H9 (cell line): Measurements from ENCODE around the gene ILK. TPM values are rescaled to one million over a fixed set of nuclear protein-coding genes. Genes with fewer than 3 reads are reported as not detected.

Source experiments
- DNase-seq: peaks from one replicate; pipeline ENCODE4 v3.0.0-alpha.2; 2017
- H2AFZ ChIP-seq: one replicate; pipeline ENCODE4 v1.6.1; 2013; ENCODE audit warnings: mild to moderate bottlenecking, low read length, control low read depth, moderate library complexity
- H2AK5ac ChIP-seq: 2 replicates; pipeline ENCODE4 v1.6.1; 2013; ENCODE audit warnings: low read length, control low read depth, mixed read lengths; ENCODE audit not compliant: insufficient read length
- H2BK120ac ChIP-seq: one replicate; pipeline ENCODE4 v1.6.1; 2013; ENCODE audit warnings: low read depth, mild to moderate bottlenecking, low read length, control low read depth, inconsistent platforms; ENCODE audit not compliant: poor library complexity, severe bottlenecking
- H2BK12ac ChIP-seq: 2 replicates; pipeline ENCODE4 v1.6.1; 2013; ENCODE audit warnings: low read length, control low read depth, mixed read lengths, low read depth; ENCODE audit not compliant: insufficient read length
- H2BK15ac ChIP-seq: 2 replicates; pipeline ENCODE4 v1.6.1; 2013; ENCODE audit warnings: low read depth, low read length, control low read depth
- H2BK20ac ChIP-seq: one replicate; pipeline ENCODE4 v1.6.1; 2013; ENCODE audit warnings: low read depth, mild to moderate bottlenecking, low read length, control low read depth, inconsistent platforms; ENCODE audit not compliant: poor library complexity, severe bottlenecking
- H2BK5ac ChIP-seq: 2 replicates; pipeline ENCODE4 v1.6.1; 2013; ENCODE audit warnings: low read length, control low read depth, mixed read lengths; ENCODE audit not compliant: insufficient read length
- H3K14ac ChIP-seq: 2 replicates; pipeline ENCODE4 v1.6.1; 2013; ENCODE audit warnings: low read length, control low read depth; ENCODE audit not compliant: insufficient read depth
- H3K18ac ChIP-seq: 2 replicates; pipeline ENCODE4 v1.6.1; 2013; ENCODE audit warnings: low read depth, mild to moderate bottlenecking, mixed read lengths, low read length, control low read depth; ENCODE audit not compliant: insufficient read length
- H3K23ac ChIP-seq: 2 replicates; pipeline ENCODE4 v1.6.1; 2013; ENCODE audit warnings: low read length, control low read depth, mixed read lengths, low read depth; ENCODE audit not compliant: insufficient read length
- H3K23me2 ChIP-seq: 2 replicates; pipeline ENCODE4 v1.6.1; 2013; ENCODE audit warnings: low read depth, mild to moderate bottlenecking, mixed read lengths, low read length, control low read depth; ENCODE audit not compliant: insufficient read length, poor library complexity, severe bottlenecking
- H3K27ac ChIP-seq: 2 replicates; pipeline ENCODE4 v1.5.1; 2013; ENCODE audit warnings: low read length, control low read depth, mixed read lengths, low read depth; ENCODE audit not compliant: insufficient read length
- H3K27me3 ChIP-seq: 2 replicates; pipeline ENCODE4 v1.6.1; 2013; ENCODE audit warnings: low read length, control low read depth, inconsistent platforms; ENCODE audit not compliant: insufficient read depth
- H3K4ac ChIP-seq: 2 replicates; pipeline ENCODE4 v1.6.1; 2013; ENCODE audit warnings: low read depth, mild to moderate bottlenecking, control low read depth, inconsistent platforms, low read length, moderate library complexity
- H3K4me1 ChIP-seq: 2 replicates; pipeline ENCODE4 v1.6.1; 2013; ENCODE audit warnings: low read length, control low read depth, inconsistent platforms; ENCODE audit not compliant: insufficient read depth
- H3K4me2 ChIP-seq: 2 replicates; pipeline ENCODE4 v1.6.1; 2013; ENCODE audit warnings: low read length, control low read depth, mixed read lengths; ENCODE audit not compliant: insufficient read length, insufficient read depth
- H3K56ac ChIP-seq: 2 replicates; pipeline ENCODE4 v1.6.1; 2013; ENCODE audit warnings: low read depth, mild to moderate bottlenecking, mixed read lengths, low read length, control low read depth; ENCODE audit not compliant: insufficient read length
- H3K79me1 ChIP-seq: 2 replicates; pipeline ENCODE4 v1.6.1; 2013; ENCODE audit warnings: low read depth, mild to moderate bottlenecking, moderate library complexity, low read length, control low read depth, inconsistent platforms; ENCODE audit not compliant: insufficient read depth, poor library complexity, severe bottlenecking
- H3K79me2 ChIP-seq: 2 replicates; pipeline ENCODE4 v1.6.1; 2013; ENCODE audit warnings: low read length, control low read depth, inconsistent platforms; ENCODE audit not compliant: insufficient read depth
- H3K9ac ChIP-seq: 2 replicates; pipeline ENCODE4 v1.6.1; 2013; ENCODE audit warnings: low read length, control low read depth, mixed read lengths; ENCODE audit not compliant: insufficient read length; ENCODE audit errors: extremely low read depth
- H3K9me3 ChIP-seq: one replicate; pipeline ENCODE4 v1.6.1; 2013; ENCODE audit warnings: low read depth, low read length, inconsistent platforms; ENCODE audit not compliant: control insufficient read depth
- H3T11ph ChIP-seq: one replicate; pipeline ENCODE4 v1.6.1; 2013; ENCODE audit warnings: mild to moderate bottlenecking, low read length, control low read depth, inconsistent platforms
- H4K20me1 ChIP-seq: one replicate; pipeline ENCODE4 v1.6.1; 2013; ENCODE audit not compliant: control insufficient read depth, insufficient read length, insufficient read depth
- H4K5ac ChIP-seq: 2 replicates; pipeline ENCODE4 v1.6.1; 2013; ENCODE audit warnings: low read depth, mild to moderate bottlenecking, mixed read lengths, low read length, control low read depth; ENCODE audit not compliant: insufficient read length
- H4K8ac ChIP-seq: replicated peaks from 2 replicates; pipeline ENCODE4 v1.6.1; 2013; ENCODE audit warnings: low read length, control low read depth, mixed read lengths, low read depth; ENCODE audit not compliant: insufficient read length
- H4K91ac ChIP-seq: 2 replicates; pipeline ENCODE4 v1.6.1; 2013; ENCODE audit warnings: low read depth, mild to moderate bottlenecking, moderate library complexity, mixed read lengths, low read length, control low read depth; ENCODE audit not compliant: insufficient read length
- H3K27ac Mint-ChIP-seq, 3 experiments: 2 replicates in 2 of 3; 3 replicates in 1 of 3; pipeline ENCODE4 v1.8.0; 2020 to 2021; ENCODE audit warnings: mixed read lengths in 3 of 3, mild to moderate bottlenecking in 1 of 3, moderate library complexity in 1 of 3
- H3K27me3 Mint-ChIP-seq: 2 replicates; pipeline ENCODE4 v1.8.0; 2021; ENCODE audit warnings: low read depth, mild to moderate bottlenecking, moderate library complexity, mixed read lengths
- H3K36me3 Mint-ChIP-seq, 3 experiments: 2 replicates in 2 of 3; 3 replicates in 1 of 3; pipeline ENCODE4 v1.8.0; 2020 to 2021; ENCODE audit warnings: low read depth in 3 of 3, mixed read lengths in 3 of 3; ENCODE audit not compliant: insufficient read depth in 1 of 3
- H3K4me1 Mint-ChIP-seq, 2 experiments: 2 replicates each; pipeline ENCODE4 v1.8.0; 2020; ENCODE audit warnings: mixed read lengths in 2 of 2
- H3K4me3 Mint-ChIP-seq, 2 experiments: 2 replicates in 1 of 2; 3 replicates in 1 of 2; pipeline ENCODE4 v1.8.0; 2020 to 2021; ENCODE audit warnings: mild to moderate bottlenecking in 2 of 2, mixed read lengths in 2 of 2, moderate library complexity in 1 of 2
- H3K9me3 Mint-ChIP-seq, 2 experiments: 2 replicates in 1 of 2; 3 replicates in 1 of 2; pipeline ENCODE4 v1.8.0; 2020; ENCODE audit warnings: mild to moderate bottlenecking in 2 of 2, mixed read lengths in 2 of 2, moderate library complexity in 1 of 2
- WGBS: extraction: QIAGEN DNeasy Blood & Tissue Kit; methylation state at CpG from one replicate; pipeline ENCODE4 v1.1.7; 2013; ENCODE audit warnings: missing lambda C conversion rate, low lambda C conversion rate, mixed read lengths; ENCODE audit not compliant: insufficient read length; ENCODE audit errors: extremely low coverage; 5-methylcytosine and 5-hydroxymethylcytosine counted together
- total RNA-seq: library from RNA; stranded (reverse); gene quantifications from 2 replicates; pipeline ENCODE4 v1.2.1, GENCODE V29; 2021
- TF ChIP-seq, protein P1 (sequence below): fragments of 200-600 bp; sonication (generic); conservative IDR thresholded peaks from 3 replicates; pipeline ENCODE4 v1.8.0; 2021; ENCODE audit warnings: antibody characterized with exemption, mild to moderate bottlenecking

Gene ILK
- total RNA-seq, 1 experiment from 2014 or later, result 100 TPM

- Histone ChIP-seq H3K23me2 (peaks cover 8% of the 10 kb centered on the region), H3K9ac (no peak overlapping the region)
- no peak overlapping the region for H3K4me3 Mint-ChIP-seq
These were observed 5.0 kb upstream of the ILK start for GRCh38 chr11:6598555-6598954.

More at GRCh38 chr11:6598555-6598954, 5.0 kb upstream of the ILK start:
- Histone ChIP-seq H2BK120ac (no peak overlapping the region), H4K91ac (no peak overlapping the region), H3T11ph (no peak overlapping the region), H3K79me2 (peaks cover 7% of the 10 kb centered on the region; the same call in 1 of the 2 replicates), H3K23ac (no peak overlapping the region), H4K5ac (no peak overlapping the region), H2AFZ (no peak overlapping the region), H4K20me1 (no peaks in the 10 kb centered on the region), H3K79me1 (no peaks in the 10 kb centered on the region), H2BK12ac (no peak overlapping the region), H2BK5ac (no peak overlapping the region), H2BK15ac (no peak overlapping the region), H3K14ac (no peak overlapping the region), H3K4me2 (no peak overlapping the region), H2BK20ac (no peak overlapping the region), H3K4me1 (peaks cover 3% of the 10 kb centered on the region; the same call in 1 of the 2 replicates), H3K18ac (no peak overlapping the region), H4K8ac (no peak overlapping the region), H3K27me3 (no peaks in the 10 kb centered on the region), H3K9me3 (no peaks in the 10 kb centered on the region), H3K27ac (no peak overlapping the region), H3K4ac (no peak overlapping the region), H3K56ac (no peak overlapping the region), H2AK5ac (no peak overlapping the region)
- WGBS, result no CpG with 5 or more reads among the region's 3 CpGs
- Mint-ChIP-seq H3K27ac (no peak overlapping the region), H3K9me3 (no peaks in the 10 kb centered on the region), H3K4me1 (peaks cover 0 to 6% of the 10 kb centered on the region in 2 experiments; a peak in 2 of 4 replicates), H3K27me3 (no peaks in the 10 kb centered on the region), H3K36me3 (peaks cover 6 to 49% (median 25%) of the 10 kb centered on the region in 3 experiments; a peak in 6 of 7 replicates)
- TF ChIP-seq, protein P1, sequence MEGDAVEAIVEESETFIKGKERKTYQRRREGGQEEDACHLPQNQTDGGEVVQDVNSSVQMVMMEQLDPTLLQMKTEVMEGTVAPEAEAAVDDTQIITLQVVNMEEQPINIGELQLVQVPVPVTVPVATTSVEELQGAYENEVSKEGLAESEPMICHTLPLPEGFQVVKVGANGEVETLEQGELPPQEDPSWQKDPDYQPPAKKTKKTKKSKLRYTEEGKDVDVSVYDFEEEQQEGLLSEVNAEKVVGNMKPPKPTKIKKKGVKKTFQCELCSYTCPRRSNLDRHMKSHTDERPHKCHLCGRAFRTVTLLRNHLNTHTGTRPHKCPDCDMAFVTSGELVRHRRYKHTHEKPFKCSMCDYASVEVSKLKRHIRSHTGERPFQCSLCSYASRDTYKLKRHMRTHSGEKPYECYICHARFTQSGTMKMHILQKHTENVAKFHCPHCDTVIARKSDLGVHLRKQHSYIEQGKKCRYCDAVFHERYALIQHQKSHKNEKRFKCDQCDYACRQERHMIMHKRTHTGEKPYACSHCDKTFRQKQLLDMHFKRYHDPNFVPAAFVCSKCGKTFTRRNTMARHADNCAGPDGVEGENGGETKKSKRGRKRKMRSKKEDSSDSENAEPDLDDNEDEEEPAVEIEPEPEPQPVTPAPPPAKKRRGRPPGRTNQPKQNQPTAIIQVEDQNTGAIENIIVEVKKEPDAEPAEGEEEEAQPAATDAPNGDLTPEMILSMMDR, result no peak
- DNase-seq, result no peak
